Stimulated activated CD8-positive, alpha-beta memory T cell treated with anti-CD3 and anti-CD28 coated beads, Interleukin-12 subunit alpha, Interleukin-12 subunit beta, amount 100 ng/mL, for 4 hours (primary cell): Measurements from ENCODE around the gene CCDC169.

ENCODE experiments used
- DNase-seq: peaks from one replicate; pipeline ENCODE4 v3.0.0-alpha.2; 2020; ENCODE audit warnings: low read depth

The CCDC169 gene

GRCh38 chr13:36242761-36243160 lies 54.9 kb downstream of the CCDC169 start:
- DNase-seq, result no peak

DNA sequence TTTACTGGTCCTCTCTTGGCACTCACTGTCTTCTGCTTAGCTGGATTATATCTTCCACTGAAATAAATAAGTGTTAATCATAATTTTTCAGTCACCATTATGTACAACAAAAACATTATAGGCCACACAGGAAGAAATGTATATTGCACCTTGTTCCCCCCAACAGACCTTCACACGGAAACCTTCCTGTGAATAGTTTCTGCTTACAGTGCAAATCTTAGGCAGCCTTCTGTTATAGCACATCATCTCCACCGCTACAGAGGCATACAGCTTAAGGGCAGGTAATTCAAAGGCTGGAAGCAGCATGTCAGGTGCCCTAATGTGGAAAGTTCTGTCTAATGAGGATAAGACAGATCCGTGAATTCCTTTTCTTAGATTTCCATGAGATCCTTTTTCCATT lies 66.4 kb downstream of the CCDC169 start:
- no peak for DNase-seq

DNA sequence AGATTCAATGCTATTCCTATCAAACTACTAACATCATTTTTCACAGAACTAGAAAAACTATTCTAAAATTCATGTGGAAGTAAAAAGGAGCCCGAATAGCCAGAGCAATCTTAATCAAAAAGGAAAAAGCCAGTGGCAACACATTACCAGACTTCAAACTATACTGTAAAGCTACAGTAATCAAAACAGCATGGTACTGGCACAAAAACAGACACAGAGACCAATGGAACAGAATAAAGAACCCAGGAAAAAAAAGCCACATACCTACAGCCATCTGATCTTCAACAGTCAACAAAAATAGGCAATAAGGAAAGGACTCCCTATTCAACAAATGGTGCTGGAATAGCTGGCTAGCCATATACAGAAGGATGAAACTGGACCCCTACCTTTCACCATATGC lies 72.9 kb downstream of the CCDC169 start:
- DNase-seq, result no peak

DNA sequence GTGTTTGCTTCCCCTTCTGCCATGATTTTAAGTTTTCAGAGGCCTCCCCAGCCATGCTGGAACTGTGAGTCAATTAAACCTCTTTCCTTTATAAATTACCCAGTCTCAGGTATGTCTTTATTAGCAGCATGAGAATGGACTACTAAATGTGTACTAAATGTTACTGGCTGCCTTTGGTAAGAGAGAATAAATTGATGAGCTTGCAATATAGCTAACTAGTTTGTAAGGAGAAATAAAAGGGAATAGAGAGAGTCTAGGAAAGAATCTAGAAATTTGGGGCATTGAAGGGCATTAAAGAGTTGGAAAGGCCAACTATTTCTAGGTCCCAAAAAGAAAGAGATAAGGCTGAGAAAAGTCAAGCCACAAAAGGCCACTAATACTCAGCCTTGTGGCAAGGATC lies 77.7 kb downstream of the CCDC169 start:
- DNase-seq, result no peak

GRCh38 chr13:36217456-36217855 lies 80.2 kb downstream of the CCDC169 start:
- DNase-seq, result no peak

DNA sequence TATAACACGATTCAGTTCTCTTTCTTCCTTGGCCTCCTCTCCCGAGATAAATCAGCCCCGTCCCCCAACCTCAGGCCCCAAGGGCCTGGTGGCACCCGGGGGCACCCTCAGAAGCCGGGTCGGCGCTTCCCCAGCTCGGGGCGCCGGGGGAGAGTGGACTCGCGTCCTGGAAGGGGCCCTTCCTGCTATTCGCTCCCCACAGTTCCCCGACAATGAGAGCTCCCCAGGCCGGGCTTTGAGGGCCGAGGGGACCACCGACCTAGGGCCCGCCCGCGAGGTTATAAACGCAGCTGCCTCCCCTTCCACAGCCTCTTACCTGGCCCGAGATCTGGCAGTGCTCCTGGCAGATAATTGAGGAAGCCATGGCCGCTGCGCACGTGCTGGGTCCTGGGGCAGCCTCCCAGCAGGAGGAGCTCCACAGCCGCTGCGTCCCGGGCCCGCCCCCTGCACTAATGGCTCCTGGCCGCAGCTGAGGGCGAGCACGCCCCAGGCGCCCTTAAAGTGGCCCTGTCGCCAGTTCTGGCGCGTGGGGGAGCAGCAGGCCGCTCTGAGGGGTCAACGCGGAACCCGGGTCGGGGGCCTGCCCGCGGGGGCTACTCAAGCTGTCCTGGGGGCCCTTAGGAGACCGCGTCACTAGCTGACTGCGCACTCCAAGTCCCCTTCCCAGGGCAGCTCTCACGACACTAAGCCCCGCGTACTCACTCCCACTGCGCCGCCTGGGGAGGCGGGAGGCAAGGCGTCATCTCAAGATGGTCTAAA lies 83.3 kb downstream of the CCDC169 start, which contains the start of gene SOHLH2:
TSS of gene SOHLH2 (minus strand) at position 394 of the 759 bp plus-strand sequence. CDS start at position 364, 30 bp downstream.
- DNase-seq, result no peak

GRCh38 chr13:36212789-36213188 lies 84.8 kb downstream of the CCDC169 start:
- no peak for DNase-seq

- no peak for DNase-seq
Measured at GRCh38 chr13:36211567-36211966, 86.0 kb downstream of the CCDC169 start.

- no peak for DNase-seq
Measured at GRCh38 chr13:36210738-36211137, 86.9 kb downstream of the CCDC169 start.

GRCh38 chr13:36207672-36208071 lies 89.9 kb downstream of the CCDC169 start:
- no peak for DNase-seq

- DNase-seq, result no peak
Measured at GRCh38 chr13:36193151-36193855, 104.3 kb downstream of the CCDC169 start.

DNA sequence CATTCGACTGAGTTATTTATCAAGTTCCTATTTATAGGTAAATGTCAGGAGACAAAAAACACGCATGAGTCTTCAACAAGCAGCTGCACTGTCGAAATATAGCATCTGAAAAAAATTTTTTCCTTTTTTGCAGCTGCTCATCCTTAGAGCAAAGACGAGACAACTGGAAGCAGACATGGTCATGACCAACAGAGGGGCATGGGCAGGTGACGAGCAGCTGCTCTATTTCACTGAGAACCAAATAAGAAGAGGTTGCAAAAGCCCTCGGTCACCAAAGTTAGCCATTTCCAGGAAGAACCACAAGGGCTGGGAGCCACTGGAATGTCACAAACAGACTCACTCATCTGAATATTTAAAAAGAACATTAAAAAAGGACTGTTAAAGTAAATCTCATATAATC lies 105.4 kb downstream of the CCDC169 start:
- DNase-seq, result no peak

GRCh38 chr13:36190771-36191170 lies 106.8 kb downstream of the CCDC169 start:
- no peak for DNase-seq

DNA sequence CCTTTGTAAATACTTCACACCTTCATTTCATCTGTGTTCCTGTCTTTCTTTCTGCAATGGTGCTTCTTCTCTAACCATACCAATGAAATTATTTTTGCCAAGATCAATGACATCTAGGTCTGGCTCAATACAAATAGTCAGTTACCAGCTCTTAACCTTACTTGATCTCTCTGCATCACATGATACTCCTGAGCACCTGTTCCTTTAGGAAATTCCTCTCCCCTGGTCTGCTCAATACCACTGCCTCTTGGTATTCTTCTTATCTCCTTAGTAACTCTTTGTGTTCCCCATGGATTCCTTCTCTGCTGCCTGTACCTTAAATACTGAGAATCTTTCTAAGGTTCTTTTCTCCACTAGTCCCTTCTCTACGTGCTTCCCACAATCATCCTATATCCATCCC lies 109.2 kb downstream of the CCDC169 start:
- no peak for DNase-seq

DNA sequence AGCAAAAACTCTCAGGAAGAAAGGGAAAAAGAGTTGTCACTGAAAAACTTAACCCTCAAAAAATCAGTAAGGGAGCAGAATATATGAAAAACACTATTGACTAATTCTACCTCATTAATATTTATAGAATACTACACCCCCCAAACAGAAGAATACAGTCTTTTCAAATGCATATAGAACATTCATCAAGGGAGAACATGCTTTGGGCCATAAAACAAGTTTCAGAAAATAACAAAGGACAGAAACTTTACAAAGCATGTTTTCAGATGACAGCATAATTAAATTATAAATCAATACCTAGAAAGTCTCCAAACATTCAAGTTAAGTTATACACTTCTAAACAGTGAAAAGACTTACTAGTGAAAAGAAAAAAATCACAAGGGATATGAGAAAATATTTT lies 113.7 kb downstream of the CCDC169 start:
- no peak for DNase-seq
